Measurements from ENCODE around the gene ATAD1.

ATAD1 gene

GRCh38 chr10:87729940-87730339 is 88.1 kb downstream of the ATAD1 start:
- no peak overlapping the region for H3K27ac Mint-ChIP-seq
- H3K4me3 Mint-ChIP-seq, result no peak overlapping the region
- no peaks in the 10 kb centered on the region for H3K9me3 Mint-ChIP-seq
- H3K36me3 Mint-ChIP-seq, result no peaks in the 10 kb centered on the region
- peaks cover 8% of the 10 kb centered on the region for H3K27me3 Mint-ChIP-seq
- H3K4me1 Mint-ChIP-seq, result no peaks in the 10 kb centered on the region

- no peaks in the 10 kb centered on the region for H3K36me3 Mint-ChIP-seq
- peaks cover 7% of the 10 kb centered on the region for H3K27me3 Mint-ChIP-seq
- H3K27ac Mint-ChIP-seq, result no peak overlapping the region
- H3K4me1 Mint-ChIP-seq, result no peaks in the 10 kb centered on the region
- H3K4me3 Mint-ChIP-seq, result no peak overlapping the region
- no peaks in the 10 kb centered on the region for H3K9me3 Mint-ChIP-seq
These were observed 93.2 kb downstream of the ATAD1 start for GRCh38 chr10:87724789-87725188.

GRCh38 chr10:87723500-87723899 is 94.5 kb downstream of the ATAD1 start:
- no peaks in the 10 kb centered on the region for H3K9me3 Mint-ChIP-seq
- no peaks in the 10 kb centered on the region for H3K36me3 Mint-ChIP-seq
- no peak overlapping the region for H3K4me3 Mint-ChIP-seq
- H3K27me3 Mint-ChIP-seq, result peaks cover 9% of the 10 kb centered on the region
- no peak overlapping the region for H3K27ac Mint-ChIP-seq
- H3K4me1 Mint-ChIP-seq, result no peaks in the 10 kb centered on the region

- Mint-ChIP-seq H3K27me3 (peaks cover 9% of the 10 kb centered on the region), H3K9me3 (no peaks in the 10 kb centered on the region), H3K4me3 (no peak overlapping the region), H3K27ac (no peak overlapping the region), H3K36me3 (no peaks in the 10 kb centered on the region), H3K4me1 (no peaks in the 10 kb centered on the region)
These were observed 95.3 kb downstream of the ATAD1 start for GRCh38 chr10:87722716-87723115.

- Mint-ChIP-seq H3K4me1 (no peaks in the 10 kb centered on the region), H3K4me3 (no peak overlapping the region), H3K9me3 (no peaks in the 10 kb centered on the region), H3K27me3 (peaks cover 9% of the 10 kb centered on the region), H3K36me3 (no peaks in the 10 kb centered on the region), H3K27ac (no peak overlapping the region)
These were observed 96.2 kb downstream of the ATAD1 start for GRCh38 chr10:87721781-87722180.

- H3K27me3 Mint-ChIP-seq, result peaks cover 9% of the 10 kb centered on the region
- no peaks in the 10 kb centered on the region for H3K36me3 Mint-ChIP-seq
These were observed 97.4 kb downstream of the ATAD1 start for GRCh38 chr10:87720665-87721064.

GRCh38 chr10:87716348-87716670 is 101.7 kb downstream of the ATAD1 start:
- Mint-ChIP-seq H3K27ac (no peak overlapping the region), H3K4me3 (no peak overlapping the region), H3K4me1 (no peaks in the 10 kb centered on the region), H3K9me3 (no peaks in the 10 kb centered on the region), H3K36me3 (no peaks in the 10 kb centered on the region), H3K27me3 (peaks cover 7% of the 10 kb centered on the region)

More at GRCh38 chr10:87720665-87721064, 97.4 kb downstream of the ATAD1 start:
- Mint-ChIP-seq H3K4me1 (no peaks in the 10 kb centered on the region), H3K9me3 (no peaks in the 10 kb centered on the region), H3K27ac (no peak overlapping the region), H3K4me3 (no peak overlapping the region)

GRCh38 chr10:87715552-87716347 is 102.3 kb downstream of the ATAD1 start:
- Mint-ChIP-seq H3K27ac (no peak overlapping the region), H3K4me3 (no peak overlapping the region)

GRCh38 chr10:87713707-87714106 is 104.3 kb downstream of the ATAD1 start:
- no peaks in the 10 kb centered on the region for H3K4me1 Mint-ChIP-seq
- H3K4me3 Mint-ChIP-seq, result no peak overlapping the region
- H3K27me3 Mint-ChIP-seq, result no peaks in the 10 kb centered on the region
- H3K9me3 Mint-ChIP-seq, result no peaks in the 10 kb centered on the region
- no peaks in the 10 kb centered on the region for H3K36me3 Mint-ChIP-seq
- no peak overlapping the region for H3K27ac Mint-ChIP-seq

More at GRCh38 chr10:87715552-87716347, 102.3 kb downstream of the ATAD1 start:
- H3K4me1 Mint-ChIP-seq, result no peaks in the 10 kb centered on the region
- no peaks in the 10 kb centered on the region for H3K9me3 Mint-ChIP-seq
- H3K36me3 Mint-ChIP-seq, result no peaks in the 10 kb centered on the region
- peaks cover 7% of the 10 kb centered on the region for H3K27me3 Mint-ChIP-seq

- Mint-ChIP-seq H3K27ac (no peak overlapping the region), H3K4me1 (no peaks in the 10 kb centered on the region), H3K4me3 (no peak overlapping the region), H3K9me3 (no peaks in the 10 kb centered on the region), H3K27me3 (no peaks in the 10 kb centered on the region), H3K36me3 (no peaks in the 10 kb centered on the region)
These were observed 105.0 kb downstream of the ATAD1 start for GRCh38 chr10:87712913-87713616.

GRCh38 chr10:87707254-87707653 is 110.8 kb downstream of the ATAD1 start:
- H3K9me3 Mint-ChIP-seq, result no peaks in the 10 kb centered on the region
- peaks cover 2% of the 10 kb centered on the region for H3K27me3 Mint-ChIP-seq
- H3K27ac Mint-ChIP-seq, result no peak overlapping the region
- no peaks in the 10 kb centered on the region for H3K36me3 Mint-ChIP-seq
- H3K4me3 Mint-ChIP-seq, result no peak overlapping the region
- H3K4me1 Mint-ChIP-seq, result no peaks in the 10 kb centered on the region

- Mint-ChIP-seq H3K9me3 (no peaks in the 10 kb centered on the region), H3K27me3 (peaks cover 2% of the 10 kb centered on the region), H3K4me1 (no peaks in the 10 kb centered on the region), H3K36me3 (no peaks in the 10 kb centered on the region), H3K4me3 (no peak overlapping the region), H3K27ac (no peak overlapping the region)
These were observed 111.3 kb downstream of the ATAD1 start for GRCh38 chr10:87706731-87707130.

GRCh38 chr10:87705339-87705738 is 112.7 kb downstream of the ATAD1 start:
- Mint-ChIP-seq H3K4me1 (no peaks in the 10 kb centered on the region), H3K27me3 (peaks cover 2% of the 10 kb centered on the region)

GRCh38 chr10:87703771-87704170 is 114.3 kb downstream of the ATAD1 start:
- H3K9me3 Mint-ChIP-seq, result no peaks in the 10 kb centered on the region
- peaks cover 2% of the 10 kb centered on the region for H3K27me3 Mint-ChIP-seq
- H3K4me3 Mint-ChIP-seq, result no peak overlapping the region
- no peaks in the 10 kb centered on the region for H3K4me1 Mint-ChIP-seq
- no peaks in the 10 kb centered on the region for H3K36me3 Mint-ChIP-seq
- no peak overlapping the region for H3K27ac Mint-ChIP-seq

More at GRCh38 chr10:87705339-87705738, 112.7 kb downstream of the ATAD1 start:
- H3K4me3 Mint-ChIP-seq, result no peak overlapping the region
- H3K9me3 Mint-ChIP-seq, result no peaks in the 10 kb centered on the region
- no peak overlapping the region for H3K27ac Mint-ChIP-seq
- no peaks in the 10 kb centered on the region for H3K36me3 Mint-ChIP-seq

GRCh38 chr10:87702973-87703294 is 115.1 kb downstream of the ATAD1 start:
- Mint-ChIP-seq H3K27ac (no peak overlapping the region), H3K4me1 (no peaks in the 10 kb centered on the region), H3K27me3 (peaks cover 5% of the 10 kb centered on the region), H3K9me3 (no peaks in the 10 kb centered on the region), H3K36me3 (no peaks in the 10 kb centered on the region), H3K4me3 (no peak overlapping the region)

- Mint-ChIP-seq H3K4me1 (no peaks in the 10 kb centered on the region), H3K27me3 (peaks cover 5% of the 10 kb centered on the region), H3K27ac (no peak overlapping the region), H3K4me3 (no peak overlapping the region), H3K36me3 (no peaks in the 10 kb centered on the region), H3K9me3 (no peaks in the 10 kb centered on the region)
These were observed 115.6 kb downstream of the ATAD1 start for GRCh38 chr10:87702260-87702972.
